ENCODE results near the gene FAF2. TPM values are rescaled to one million over a fixed set of nuclear protein-coding genes. Genes with fewer than 3 reads are reported as not detected.
A peak's percentile ranks its signal among the peaks of the same experiment; 100 is the strongest.

The FAF2 gene
- total RNA-seq, 2 donors from 2014 or later: 47.3 to 50.5 TPM

GRCh38 chr5:176515396-176515795 is 67.2 kb downstream of the FAF2 start:
- Mint-ChIP-seq H3K27me3 (no peaks in the 10 kb centered on the region), H3K4me3 (no peak overlapping the region), H3K4me1 (ENCODE audit: low read depth in 2 of 2) (peaks cover 10 to 22% of the 10 kb centered on the region in 2 donors), H3K27ac (no peak overlapping the region), H3K36me3 (no peaks in the 10 kb centered on the region), H3K9me3 (no peaks in the 10 kb centered on the region)
- DNase-seq (ENCODE audit: low spot score) (no peak), ATAC-seq (no peak)

GRCh38 chr5:176517053-176517661 is 69.0 kb downstream of the FAF2 start:
- Mint-ChIP-seq H3K27me3 (no peaks in the 10 kb centered on the region), H3K36me3 (no peaks in the 10 kb centered on the region), H3K4me3 (peak overlapping the region; percentile 54), H3K4me1 (ENCODE audit: low read depth in 2 of 2) (peaks cover 10 to 30% of the 10 kb centered on the region in 2 donors), H3K27ac (peak overlapping the region; percentile 6 to 63), H3K9me3 (no peaks in the 10 kb centered on the region)
- no peak for DNase-seq (ENCODE audit: low spot score)
- peak in 1 of 2 donors; percentile 66 for ATAC-seq

- H3K27ac Mint-ChIP-seq: no peak overlapping the region
- H3K4me3 Mint-ChIP-seq: no peak overlapping the region
- DNase-seq (ENCODE audit: low spot score) (no peak), ATAC-seq (no peak)
- H3K9me3 Mint-ChIP-seq: no peaks in the 10 kb centered on the region
- H3K4me1 Mint-ChIP-seq (ENCODE audit: low read depth in 2 of 2): peaks cover 10 to 18% of the 10 kb centered on the region in 2 donors
- no peaks in the 10 kb centered on the region for H3K27me3 Mint-ChIP-seq
- H3K36me3 Mint-ChIP-seq: no peaks in the 10 kb centered on the region
Measured at GRCh38 chr5:176519810-176520720, 71.9 kb downstream of the FAF2 start.

GRCh38 chr5:176521286-176521685 is 73.1 kb downstream of the FAF2 start:
- ATAC-seq (no peak), DNase-seq (ENCODE audit: low spot score) (no peak)
- no peaks in the 10 kb centered on the region for H3K27me3 Mint-ChIP-seq
- H3K27ac Mint-ChIP-seq: no peak overlapping the region
- no peak overlapping the region for H3K4me3 Mint-ChIP-seq
- peaks cover 10 to 15% of the 10 kb centered on the region in 2 donors for H3K4me1 Mint-ChIP-seq (ENCODE audit: low read depth in 2 of 2)
- no peaks in the 10 kb centered on the region for H3K36me3 Mint-ChIP-seq
- H3K9me3 Mint-ChIP-seq: no peaks in the 10 kb centered on the region

GRCh38 chr5:176521699-176522263 is 73.6 kb downstream of the FAF2 start:
- Mint-ChIP-seq H3K4me1 (ENCODE audit: low read depth in 2 of 2) (peaks cover 9 to 14% of the 10 kb centered on the region in 2 donors), H3K36me3 (no peaks in the 10 kb centered on the region), H3K27me3 (no peaks in the 10 kb centered on the region), H3K4me3 (no peak overlapping the region), H3K9me3 (no peaks in the 10 kb centered on the region), H3K27ac (no peak overlapping the region)
- ATAC-seq (peak in 1 of 2 donors; percentile 15), DNase-seq (ENCODE audit: low spot score) (no peak)

- no peaks in the 10 kb centered on the region for H3K36me3 Mint-ChIP-seq
- no peak for ATAC-seq
- H3K9me3 Mint-ChIP-seq: no peaks in the 10 kb centered on the region
- DNase-seq (ENCODE audit: low spot score): no peak
- no peak overlapping the region for H3K27ac Mint-ChIP-seq
- H3K4me3 Mint-ChIP-seq: no peak overlapping the region
- H3K4me1 Mint-ChIP-seq (ENCODE audit: low read depth in 2 of 2): peaks cover 0 to 13% of the 10 kb centered on the region in 2 donors
- no peaks in the 10 kb centered on the region for H3K27me3 Mint-ChIP-seq
Measured at GRCh38 chr5:176524138-176524537, 76.0 kb downstream of the FAF2 start.

GRCh38 chr5:176524987-176525386 is 76.8 kb downstream of the FAF2 start:
- H3K27ac Mint-ChIP-seq: no peak overlapping the region
- DNase-seq (ENCODE audit: low spot score) (no peak), ATAC-seq (no peak)
- H3K36me3 Mint-ChIP-seq: no peaks in the 10 kb centered on the region
- no peak overlapping the region for H3K4me3 Mint-ChIP-seq
- H3K27me3 Mint-ChIP-seq: no peaks in the 10 kb centered on the region
- H3K9me3 Mint-ChIP-seq: no peaks in the 10 kb centered on the region
- peaks cover 6 to 19% of the 10 kb centered on the region in 2 donors for H3K4me1 Mint-ChIP-seq (ENCODE audit: low read depth in 2 of 2)

GRCh38 chr5:176525677-176526076 is 77.5 kb downstream of the FAF2 start:
- Mint-ChIP-seq H3K4me1 (ENCODE audit: low read depth in 2 of 2) (peaks cover 6 to 17% of the 10 kb centered on the region in 2 donors), H3K4me3 (no peak overlapping the region), H3K27me3 (no peaks in the 10 kb centered on the region), H3K27ac (no peak overlapping the region), H3K9me3 (no peaks in the 10 kb centered on the region), H3K36me3 (no peaks in the 10 kb centered on the region)
- DNase-seq (ENCODE audit: low spot score) (no peak), ATAC-seq (no peak)

GRCh38 chr5:176526462-176526861 is 78.3 kb downstream of the FAF2 start:
- H3K36me3 Mint-ChIP-seq: no peaks in the 10 kb centered on the region
- H3K27ac Mint-ChIP-seq: no peak overlapping the region
- peaks cover 11 to 22% of the 10 kb centered on the region in 2 donors for H3K4me1 Mint-ChIP-seq (ENCODE audit: low read depth in 2 of 2)
- DNase-seq (ENCODE audit: low spot score) (no peak), ATAC-seq (no peak)
- no peaks in the 10 kb centered on the region for H3K27me3 Mint-ChIP-seq
- no peak overlapping the region for H3K4me3 Mint-ChIP-seq
- no peaks in the 10 kb centered on the region for H3K9me3 Mint-ChIP-seq

- Mint-ChIP-seq H3K36me3 (no peaks in the 10 kb centered on the region), H3K4me1 (ENCODE audit: low read depth in 2 of 2) (peaks cover 13 to 21% of the 10 kb centered on the region in 2 donors), H3K27ac (peak overlapping the region; percentile 55 to 71), H3K4me3 (no peak overlapping the region), H3K27me3 (no peaks in the 10 kb centered on the region), H3K9me3 (no peaks in the 10 kb centered on the region)
- no peak for DNase-seq (ENCODE audit: low spot score)
- no peak for ATAC-seq
Measured at GRCh38 chr5:176527246-176528222, 79.3 kb downstream of the FAF2 start.

- H3K36me3 Mint-ChIP-seq: no peaks in the 10 kb centered on the region
- H3K27ac Mint-ChIP-seq: peak overlapping the region; percentile 55 to 71
- no peaks in the 10 kb centered on the region for H3K27me3 Mint-ChIP-seq
- no peaks in the 10 kb centered on the region for H3K9me3 Mint-ChIP-seq
- H3K4me3 Mint-ChIP-seq: no peak overlapping the region
- peaks cover 17 to 24% of the 10 kb centered on the region in 2 donors for H3K4me1 Mint-ChIP-seq (ENCODE audit: low read depth in 2 of 2)
- DNase-seq (ENCODE audit: low spot score): no peak
- ATAC-seq: no peak
Measured at GRCh38 chr5:176528301-176528700, 80.1 kb downstream of the FAF2 start.

- Mint-ChIP-seq H3K36me3 (no peaks in the 10 kb centered on the region), H3K27ac (peak overlapping the region in 1 of 2 donors; percentile 55)
- DNase-seq (ENCODE audit: low spot score): no peak
Measured at GRCh38 chr5:176528761-176529115, 80.6 kb downstream of the FAF2 start.

GRCh38 chr5:176529116-176529740 is 81.0 kb downstream of the FAF2 start:
- Mint-ChIP-seq H3K36me3 (no peaks in the 10 kb centered on the region), H3K4me1 (ENCODE audit: low read depth in 2 of 2) (peaks cover 26 to 34% of the 10 kb centered on the region in 2 donors), H3K9me3 (no peaks in the 10 kb centered on the region), H3K27me3 (no peaks in the 10 kb centered on the region), H3K27ac (peak overlapping the region; percentile 90 to 92), H3K4me3 (peak overlapping the region; percentile 83)
- ATAC-seq (no peak), DNase-seq (ENCODE audit: low spot score) (no peak)

More at GRCh38 chr5:176528761-176529115, 80.6 kb downstream of the FAF2 start:
- Mint-ChIP-seq H3K27me3 (no peaks in the 10 kb centered on the region), H3K9me3 (no peaks in the 10 kb centered on the region), H3K4me1 (ENCODE audit: low read depth in 2 of 2) (peaks cover 21 to 29% of the 10 kb centered on the region in 2 donors), H3K4me3 (no peak overlapping the region)
- no peak for ATAC-seq

Measured in natural killer cell treated with Interleukin-12 subunit alpha and Interleukin-12 subunit beta and Interleukin-15 and Interleukin-18, amount 100 ng/mL, for 72 hours (primary cell).